HepG2 (cell line): Measurements from ENCODE around the gene BAIAP2L1. TPM values are rescaled to one million over a fixed set of nuclear protein-coding genes. Genes with fewer than 3 reads are reported as not detected.
A peak's percentile ranks its signal among the peaks of the same experiment; 100 is the strongest.

Experiments used
- AGO2 ChIP-seq: fragments of 200-400 bp; formaldehyde crosslinking; optimal IDR thresholded peaks from 2 replicates; pipeline ENCODE3; 2017; ENCODE audit warnings: mild to moderate bottlenecking, low read depth, low read length, moderate library complexity
- CHD2 ChIP-seq: IDR thresholded peaks from 2 replicates; pipeline ENCODE4 v1.6.1; 2011; ENCODE audit warnings: low read depth, low read length, improper control_type of control experiment
- EP300 ChIP-seq, 3 experiments: sonication (generic) in 1 of 3; formaldehyde crosslinking in 1 of 3; IDR thresholded peaks; 2 replicates each; pipeline versions ENCODE4 v1.5.1 to v1.6.1; 2011 to 2020; ENCODE audit warnings: low read depth in 2 of 3, low read length in 2 of 3, borderline replicate concordance in 1 of 3, improper control_type of control experiment in 1 of 3, mild to moderate bottlenecking in 1 of 3, missing genetic modification reagents in 1 of 3, moderate library complexity in 1 of 3
- KAT8 ChIP-seq: IDR thresholded peaks from 2 replicates; pipeline ENCODE4 v1.6.1; 2016; ENCODE audit warnings: missing genetic modification reagents, missing compliant biosample characterization
- KLF16 ChIP-seq, 2 experiments: sonication (generic) in 1 of 2; formaldehyde crosslinking in 1 of 2; IDR thresholded peaks; 2 replicates each; pipeline versions ENCODE4 v1.6.1 to v1.8.0; 2016 to 2023; ENCODE audit warnings: missing genetic modification reagents in 2 of 2, missing compliant biosample characterization in 1 of 2
- MED8 ChIP-seq: sonication (generic); formaldehyde crosslinking; IDR thresholded peaks from 2 replicates; pipeline ENCODE4 v1.8.1; 2023; ENCODE audit warnings: mild to moderate bottlenecking, missing genetic modification reagents; ENCODE audit not compliant: insufficient replicate concordance
- NFE2L1 ChIP-seq: sonication (generic); formaldehyde crosslinking; IDR thresholded peaks from 2 replicates; pipeline ENCODE4 v1.4.0; 2020; ENCODE audit warnings: missing genetic modification reagents, mild to moderate bottlenecking, borderline replicate concordance
- RCOR2 ChIP-seq: IDR thresholded peaks from 2 replicates; pipeline ENCODE4 v1.6.1; 2016; ENCODE audit warnings: missing biosample characterization, missing genetic modification reagents
- SATB2 ChIP-seq: sonication (generic); formaldehyde crosslinking; IDR thresholded peaks from 2 replicates; pipeline ENCODE4 v1.5.0; 2020; ENCODE audit warnings: missing genetic modification reagents
- ZBTB7A ChIP-seq: sonication (generic); formaldehyde crosslinking; IDR thresholded peaks from 2 replicates; pipeline ENCODE4 v1.8.0; 2022; ENCODE audit warnings: mild to moderate bottlenecking, missing genetic modification reagents
- ZNF205 ChIP-seq: IDR thresholded peaks from 2 replicates; pipeline ENCODE4 v1.6.1; 2018; ENCODE audit warnings: missing biosample characterization, missing genetic modification reagents
- ZNF792 ChIP-seq: IDR thresholded peaks from 2 replicates; pipeline ENCODE4 v1.6.1; 2016
- ZNF83 ChIP-seq: sonication (generic); formaldehyde crosslinking; IDR thresholded peaks from 2 replicates; pipeline ENCODE4 v1.4.0; 2020; ENCODE audit warnings: missing genetic modification reagents, mild to moderate bottlenecking, borderline replicate concordance
- polyA plus RNA-seq, 8 experiments: library from polyadenylated mRNA; depleted of rRNA in 3 of 8; stranded (reverse) in 7 of 8; unstranded in 1 of 8; fragments of >200 nt; fragmentation: Illumina TruSeq in 4 of 8; extraction: Trizol in 4 of 8; gene quantifications; 2 replicates each; pipeline versions ENCODE4 v1.2.1 to v1.2.3, GENCODE V29; 2011 to 2016; ENCODE audit warnings: low read depth in 4 of 8, missing spikeins in 1 of 8, mixed read lengths in 1 of 8; ENCODE audit not compliant: insufficient read depth in 1 of 8
- total RNA-seq, 5 experiments: library from RNA; depleted of rRNA; stranded (reverse); fragments of >200 nt; fragmentation: Illumina TruSeq; extraction: Trizol; gene quantifications; 2 replicates each; pipeline ENCODE4 v1.2.3, GENCODE V29; 2016; ENCODE audit warnings: low read depth in 1 of 5
- TF ChIP-seq, protein P1 (sequence below), 2 experiments: fragments of 450-650 bp in 1 of 2; sonication (generic) in 1 of 2; formaldehyde crosslinking; IDR thresholded peaks; 2 replicates each; pipeline versions ENCODE4 v1.5.0 to v1.8.0; 2020 to 2022; ENCODE audit warnings: mild to moderate bottlenecking in 1 of 2, missing genetic modification reagents in 1 of 2
- TF ChIP-seq, protein P2 (sequence below): sonication (generic); formaldehyde crosslinking; conservative IDR thresholded peaks from 2 replicates; pipeline ENCODE4 v1.4.0; 2020; ENCODE audit warnings: missing genetic modification reagents
- TF ChIP-seq, protein P3 (sequence below): sonication (generic); formaldehyde crosslinking; IDR thresholded peaks from 2 replicates; pipeline ENCODE4 v1.5.1; 2020; ENCODE audit warnings: mild to moderate bottlenecking, moderate library complexity, missing genetic modification reagents
- TF ChIP-seq, protein P4 (sequence below): sonication (generic); formaldehyde crosslinking; IDR thresholded peaks from 2 replicates; pipeline ENCODE4 v1.4.0; 2020; ENCODE audit warnings: missing genetic modification reagents
- TF ChIP-seq, protein P5 (sequence below): sonication (generic); formaldehyde crosslinking; conservative IDR thresholded peaks from 2 replicates; pipeline ENCODE4 v1.8.0; 2022; ENCODE audit warnings: missing genetic modification reagents
- TF ChIP-seq, protein P6 (sequence below): sonication (generic); formaldehyde crosslinking; IDR thresholded peaks from 2 replicates; pipeline ENCODE4 v1.8.1; 2023; ENCODE audit warnings: missing genetic modification reagents, mild to moderate bottlenecking, borderline replicate concordance
- TF ChIP-seq, protein P7 (sequence below): sonication (generic); formaldehyde crosslinking; IDR thresholded peaks from 2 replicates; pipeline ENCODE4 v1.4.0; 2020; ENCODE audit warnings: mild to moderate bottlenecking, missing genetic modification reagents

BAIAP2L1 gene
- total and polyA plus RNA-seq, 2 of the 13 experiments (the other 11 are each of a cell fraction or from before 2014, with no cell fraction given): 13.0 to 21.5 TPM

DNA sequence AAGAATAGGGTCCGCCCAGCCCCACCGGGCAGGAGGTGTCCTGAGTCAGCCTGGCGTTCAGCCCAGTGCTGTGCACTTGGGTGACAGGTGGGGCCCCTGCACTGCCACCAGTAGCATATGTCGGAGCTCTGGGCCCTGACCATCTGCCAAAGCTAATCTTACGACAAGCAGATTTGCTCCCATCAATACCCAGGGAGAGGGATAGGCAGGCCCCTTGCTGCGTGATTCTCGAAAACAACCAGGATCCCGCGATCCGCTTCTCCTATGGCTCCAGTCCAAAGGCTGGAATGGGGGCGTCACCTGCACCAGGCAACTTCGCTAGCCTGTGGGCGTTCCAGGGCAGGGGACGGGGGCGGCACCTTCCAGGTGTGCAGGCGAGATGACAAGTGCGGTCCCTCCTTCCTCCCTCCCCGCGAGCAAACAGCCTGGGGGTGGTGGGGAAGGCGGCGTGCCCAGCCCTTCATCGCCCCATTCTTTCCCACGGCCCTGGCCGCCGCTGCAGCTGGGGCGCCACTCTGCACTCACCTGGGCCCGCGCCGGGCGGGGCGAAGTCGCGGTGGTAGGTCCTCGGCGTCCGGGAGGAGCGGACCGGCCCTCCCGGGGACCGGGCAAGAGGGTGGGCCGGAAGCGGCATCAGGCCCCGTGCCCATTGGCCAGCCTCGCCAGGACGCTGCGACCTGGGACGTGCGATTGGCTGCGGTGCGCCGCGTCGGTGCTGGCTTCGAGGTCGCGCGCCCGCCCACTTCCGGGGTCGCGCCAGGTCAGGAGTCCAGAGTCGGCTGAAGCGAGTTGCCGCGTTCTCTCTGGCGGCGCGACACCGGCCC lies 149.1 kb downstream of the BAIAP2L1 start, which contains the start of gene TECPR1 (continued):
- TF ChIP-seq, protein P1, sequence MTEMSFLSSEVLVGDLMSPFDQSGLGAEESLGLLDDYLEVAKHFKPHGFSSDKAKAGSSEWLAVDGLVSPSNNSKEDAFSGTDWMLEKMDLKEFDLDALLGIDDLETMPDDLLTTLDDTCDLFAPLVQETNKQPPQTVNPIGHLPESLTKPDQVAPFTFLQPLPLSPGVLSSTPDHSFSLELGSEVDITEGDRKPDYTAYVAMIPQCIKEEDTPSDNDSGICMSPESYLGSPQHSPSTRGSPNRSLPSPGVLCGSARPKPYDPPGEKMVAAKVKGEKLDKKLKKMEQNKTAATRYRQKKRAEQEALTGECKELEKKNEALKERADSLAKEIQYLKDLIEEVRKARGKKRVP (CRISPR knock-in tag; IDR thresholded peaks at IDR 0.05): no peak
- TF ChIP-seq, protein P2, sequence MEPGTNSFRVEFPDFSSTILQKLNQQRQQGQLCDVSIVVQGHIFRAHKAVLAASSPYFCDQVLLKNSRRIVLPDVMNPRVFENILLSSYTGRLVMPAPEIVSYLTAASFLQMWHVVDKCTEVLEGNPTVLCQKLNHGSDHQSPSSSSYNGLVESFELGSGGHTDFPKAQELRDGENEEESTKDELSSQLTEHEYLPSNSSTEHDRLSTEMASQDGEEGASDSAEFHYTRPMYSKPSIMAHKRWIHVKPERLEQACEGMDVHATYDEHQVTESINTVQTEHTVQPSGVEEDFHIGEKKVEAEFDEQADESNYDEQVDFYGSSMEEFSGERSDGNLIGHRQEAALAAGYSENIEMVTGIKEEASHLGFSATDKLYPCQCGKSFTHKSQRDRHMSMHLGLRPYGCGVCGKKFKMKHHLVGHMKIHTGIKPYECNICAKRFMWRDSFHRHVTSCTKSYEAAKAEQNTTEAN (CRISPR knock-in tag): 0 out of 2 replicates have a peak, but pooled peaks have one; percentile 27
- peak in 1 of 2 experiments; percentile 81; a peak in 2 of 4 replicates for TF ChIP-seq KLF16 (CRISPR knock-in tag; IDR thresholded peaks at IDR 0.05)
- TF ChIP-seq ZBTB7A: no peak
- peak; percentile 7 for TF ChIP-seq AGO2
- no peak for TF ChIP-seq ZNF83 (CRISPR knock-in tag)
- TF ChIP-seq, protein P3, sequence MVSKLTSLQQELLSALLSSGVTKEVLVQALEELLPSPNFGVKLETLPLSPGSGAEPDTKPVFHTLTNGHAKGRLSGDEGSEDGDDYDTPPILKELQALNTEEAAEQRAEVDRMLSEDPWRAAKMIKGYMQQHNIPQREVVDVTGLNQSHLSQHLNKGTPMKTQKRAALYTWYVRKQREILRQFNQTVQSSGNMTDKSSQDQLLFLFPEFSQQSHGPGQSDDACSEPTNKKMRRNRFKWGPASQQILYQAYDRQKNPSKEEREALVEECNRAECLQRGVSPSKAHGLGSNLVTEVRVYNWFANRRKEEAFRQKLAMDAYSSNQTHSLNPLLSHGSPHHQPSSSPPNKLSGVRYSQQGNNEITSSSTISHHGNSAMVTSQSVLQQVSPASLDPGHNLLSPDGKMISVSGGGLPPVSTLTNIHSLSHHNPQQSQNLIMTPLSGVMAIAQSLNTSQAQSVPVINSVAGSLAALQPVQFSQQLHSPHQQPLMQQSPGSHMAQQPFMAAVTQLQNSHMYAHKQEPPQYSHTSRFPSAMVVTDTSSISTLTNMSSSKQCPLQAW (CRISPR knock-in tag): peak; percentile 41; the same call in 1 of the 2 replicates
- TF ChIP-seq CHD2: peak; percentile 89
- TF ChIP-seq, protein P4, sequence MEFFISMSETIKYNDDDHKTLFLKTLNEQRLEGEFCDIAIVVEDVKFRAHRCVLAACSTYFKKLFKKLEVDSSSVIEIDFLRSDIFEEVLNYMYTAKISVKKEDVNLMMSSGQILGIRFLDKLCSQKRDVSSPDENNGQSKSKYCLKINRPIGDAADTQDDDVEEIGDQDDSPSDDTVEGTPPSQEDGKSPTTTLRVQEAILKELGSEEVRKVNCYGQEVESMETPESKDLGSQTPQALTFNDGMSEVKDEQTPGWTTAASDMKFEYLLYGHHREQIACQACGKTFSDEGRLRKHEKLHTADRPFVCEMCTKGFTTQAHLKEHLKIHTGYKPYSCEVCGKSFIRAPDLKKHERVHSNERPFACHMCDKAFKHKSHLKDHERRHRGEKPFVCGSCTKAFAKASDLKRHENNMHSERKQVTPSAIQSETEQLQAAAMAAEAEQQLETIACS (CRISPR knock-in tag): 0 out of 2 replicates have a peak, but pooled peaks have one; percentile 31
- TF ChIP-seq, protein P5, sequence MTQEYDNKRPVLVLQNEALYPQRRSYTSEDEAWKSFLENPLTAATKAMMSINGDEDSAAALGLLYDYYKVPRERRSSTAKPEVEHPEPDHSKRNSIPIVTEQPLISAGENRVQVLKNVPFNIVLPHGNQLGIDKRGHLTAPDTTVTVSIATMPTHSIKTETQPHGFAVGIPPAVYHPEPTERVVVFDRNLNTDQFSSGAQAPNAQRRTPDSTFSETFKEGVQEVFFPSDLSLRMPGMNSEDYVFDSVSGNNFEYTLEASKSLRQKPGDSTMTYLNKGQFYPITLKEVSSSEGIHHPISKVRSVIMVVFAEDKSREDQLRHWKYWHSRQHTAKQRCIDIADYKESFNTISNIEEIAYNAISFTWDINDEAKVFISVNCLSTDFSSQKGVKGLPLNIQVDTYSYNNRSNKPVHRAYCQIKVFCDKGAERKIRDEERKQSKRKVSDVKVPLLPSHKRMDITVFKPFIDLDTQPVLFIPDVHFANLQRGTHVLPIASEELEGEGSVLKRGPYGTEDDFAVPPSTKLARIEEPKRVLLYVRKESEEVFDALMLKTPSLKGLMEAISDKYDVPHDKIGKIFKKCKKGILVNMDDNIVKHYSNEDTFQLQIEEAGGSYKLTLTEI (CRISPR knock-in tag): no peak
- no peak for TF ChIP-seq SATB2
- no peak for TF ChIP-seq NFE2L1 (CRISPR knock-in tag)
- TF ChIP-seq MED8 (CRISPR knock-in tag): no peak
- TF ChIP-seq, protein P6, sequence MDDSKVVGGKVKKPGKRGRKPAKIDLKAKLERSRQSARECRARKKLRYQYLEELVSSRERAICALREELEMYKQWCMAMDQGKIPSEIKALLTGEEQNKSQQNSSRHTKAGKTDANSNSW (CRISPR knock-in tag): no peak
- TF ChIP-seq RCOR2 (CRISPR knock-in tag): no peak
- TF ChIP-seq ZNF792 (CRISPR knock-in tag): peak; percentile 62; the same call in 1 of the 2 replicates
- TF ChIP-seq KAT8 (CRISPR knock-in tag): peak; percentile 92
- TF ChIP-seq ZNF205 (CRISPR knock-in tag): no peak
- TF ChIP-seq, protein P7, sequence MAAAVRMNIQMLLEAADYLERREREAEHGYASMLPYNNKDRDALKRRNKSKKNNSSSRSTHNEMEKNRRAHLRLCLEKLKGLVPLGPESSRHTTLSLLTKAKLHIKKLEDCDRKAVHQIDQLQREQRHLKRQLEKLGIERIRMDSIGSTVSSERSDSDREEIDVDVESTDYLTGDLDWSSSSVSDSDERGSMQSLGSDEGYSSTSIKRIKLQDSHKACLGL: peak; percentile 79; the same call in 1 of the 2 replicates
- no peak for TF ChIP-seq EP300 (IDR thresholded peaks at IDR 0.05; ENCODE audit: low read depth in 2 of 2, low read length in 2 of 2)
- no peak; the same call in 1 of the 2 replicates for TF ChIP-seq EP300 (CRISPR knock-in tag; IDR thresholded peaks at IDR 0.05; ENCODE audit: borderline replicate concordance)
